ENCODE results near the gene ERGIC3.

DNA sequence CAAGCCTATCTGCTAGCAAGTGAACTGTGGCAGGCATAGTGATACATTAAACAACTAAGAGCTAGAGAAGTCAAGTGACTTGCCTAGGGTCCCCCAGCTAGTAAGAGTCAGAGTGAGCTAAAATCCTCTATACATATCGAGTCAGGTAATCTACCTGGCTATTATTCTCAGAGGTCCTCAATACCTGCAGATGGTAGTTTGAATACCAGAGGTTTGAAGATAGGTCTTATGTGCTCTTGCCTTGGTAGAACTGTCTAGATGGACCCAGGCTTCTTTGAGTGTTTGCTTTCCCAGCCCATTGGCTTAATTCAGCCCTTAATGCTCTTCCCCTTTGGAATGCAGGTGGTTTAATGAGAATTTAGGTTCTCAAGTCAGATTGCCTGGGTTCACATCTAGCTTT is 1.1 kb downstream of the ERGIC3 start:
- no peak for TF ChIP-seq EZH2 (IDR thresholded peaks at IDR 0.05; ENCODE audit: borderline replicate concordance, low read depth, low read length, severe bottlenecking)
- TF ChIP-seq, protein P1, sequence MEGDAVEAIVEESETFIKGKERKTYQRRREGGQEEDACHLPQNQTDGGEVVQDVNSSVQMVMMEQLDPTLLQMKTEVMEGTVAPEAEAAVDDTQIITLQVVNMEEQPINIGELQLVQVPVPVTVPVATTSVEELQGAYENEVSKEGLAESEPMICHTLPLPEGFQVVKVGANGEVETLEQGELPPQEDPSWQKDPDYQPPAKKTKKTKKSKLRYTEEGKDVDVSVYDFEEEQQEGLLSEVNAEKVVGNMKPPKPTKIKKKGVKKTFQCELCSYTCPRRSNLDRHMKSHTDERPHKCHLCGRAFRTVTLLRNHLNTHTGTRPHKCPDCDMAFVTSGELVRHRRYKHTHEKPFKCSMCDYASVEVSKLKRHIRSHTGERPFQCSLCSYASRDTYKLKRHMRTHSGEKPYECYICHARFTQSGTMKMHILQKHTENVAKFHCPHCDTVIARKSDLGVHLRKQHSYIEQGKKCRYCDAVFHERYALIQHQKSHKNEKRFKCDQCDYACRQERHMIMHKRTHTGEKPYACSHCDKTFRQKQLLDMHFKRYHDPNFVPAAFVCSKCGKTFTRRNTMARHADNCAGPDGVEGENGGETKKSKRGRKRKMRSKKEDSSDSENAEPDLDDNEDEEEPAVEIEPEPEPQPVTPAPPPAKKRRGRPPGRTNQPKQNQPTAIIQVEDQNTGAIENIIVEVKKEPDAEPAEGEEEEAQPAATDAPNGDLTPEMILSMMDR (IDR thresholded peaks at IDR 0.05; ENCODE audit: extremely low read depth in 1 of 2, insufficient read depth in 1 of 2, low read depth in 1 of 2, low read length in 2 of 2) = no peak
- no peak for TF ChIP-seq POLR2A (IDR thresholded peaks at IDR 0.05; ENCODE audit: low read depth, low read length)
- TF ChIP-seq FOS (IDR thresholded peaks at IDR 0.05; ENCODE audit: borderline replicate concordance, insufficient read depth, low read length) = no peak
- TF ChIP-seq, protein P2, sequence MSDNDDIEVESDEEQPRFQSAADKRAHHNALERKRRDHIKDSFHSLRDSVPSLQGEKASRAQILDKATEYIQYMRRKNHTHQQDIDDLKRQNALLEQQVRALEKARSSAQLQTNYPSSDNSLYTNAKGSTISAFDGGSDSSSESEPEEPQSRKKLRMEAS (IDR thresholded peaks at IDR 0.05; ENCODE audit: insufficient read depth, insufficient read length) = no peak
- no peak for TF ChIP-seq JUN (IDR thresholded peaks at IDR 0.05; ENCODE audit: borderline replicate concordance, insufficient read depth, insufficient read length, low read depth)
